Measurements from ENCODE around the gene PPFIBP2.

- no peak for TF ChIP-seq KDM1A (CRISPR knock-in tag; IDR thresholded peaks at IDR 0.05)
- TF ChIP-seq CTCF (CRISPR knock-in tag; IDR thresholded peaks at IDR 0.05): no peak
- TF ChIP-seq POLR2AphosphoS5 (IDR thresholded peaks at IDR 0.05; ENCODE audit: low read depth, low read length): no peak
- TF ChIP-seq USF2 (IDR thresholded peaks at IDR 0.05; ENCODE audit: low read depth, low read length): no peak
- TF ChIP-seq USF2 (CRISPR knock-in tag; IDR thresholded peaks at IDR 0.05; ENCODE audit: borderline replicate concordance): no peak
- TF ChIP-seq ZBTB37 (CRISPR knock-in tag; IDR thresholded peaks at IDR 0.05): no peak
- TF ChIP-seq IKZF5 (CRISPR knock-in tag; IDR thresholded peaks at IDR 0.05): no peak
- TF ChIP-seq CHD4 (IDR thresholded peaks at IDR 0.05; ENCODE audit: borderline replicate concordance, low read length): no peak
- no peak for TF ChIP-seq SCMH1 (CRISPR knock-in tag; IDR thresholded peaks at IDR 0.05; ENCODE audit: borderline replicate concordance)
- no peak for TF ChIP-seq NFYB (CRISPR knock-in tag; IDR thresholded peaks at IDR 0.05)
- TF ChIP-seq TSC22D2 (CRISPR knock-in tag; IDR thresholded peaks at IDR 0.05; ENCODE audit: borderline replicate concordance): no peak
Observed at GRCh38 chr11:7689239-7689638, 175.4 kb downstream of the PPFIBP2 start.
